Measurements from ENCODE around the gene NEDD4L.

- TF ChIP-seq CTCF (conservative IDR thresholded peaks at IDR 0.05) (no peak), EZH2 (IDR thresholded peaks at IDR 0.05; ENCODE audit: low read depth) (no peak)
Observed at GRCh38 chr18:58355243-58355642, 311.2 kb downstream of the NEDD4L start.

Data from PC-9 (cell line).